GM21423 (cell line): ENCODE results near the gene GRB2.
"Not testable (repeated sequence)": the region's sequence is repeated elsewhere in the genome, so short reads cannot be mapped to it uniquely, and the experiment has no call there.

Experiments used
- ATAC-seq: cut with Tn5 transposase; IDR thresholded peaks from one replicate; pipeline ENCODE4 v1.9.1; 2021; ENCODE audit warnings: mild to moderate bottlenecking, moderate library complexity; ENCODE audit not compliant: unreplicated experiment

Gene GRB2

GRCh38 chr17:75288770-75289114, 116.7 kb downstream of the GRB2 start:
- no peak for ATAC-seq

- no peak for ATAC-seq
Observed at GRCh38 chr17:75288359-75288758, 117.1 kb downstream of the GRB2 start.

GRCh38 chr17:75287221-75287620, 118.3 kb downstream of the GRB2 start:
- no peak for ATAC-seq

GRCh38 chr17:75285123-75285522, 120.4 kb downstream of the GRB2 start:
- no peak for ATAC-seq

GRCh38 chr17:75280189-75280588, 125.3 kb downstream of the GRB2 start:
- ATAC-seq = not testable (repeated sequence)

- no peak for ATAC-seq
Observed at GRCh38 chr17:75277664-75278071, 127.8 kb downstream of the GRB2 start.

GRCh38 chr17:75273977-75274708, 131.3 kb downstream of the GRB2 start:
- ATAC-seq = no peak

GRCh38 chr17:75272848-75273184, 132.7 kb downstream of the GRB2 start:
- no peak for ATAC-seq

GRCh38 chr17:75271955-75272847, 133.3 kb downstream of the GRB2 start:
- no peak for ATAC-seq

GRCh38 chr17:75271233-75271954, 134.1 kb downstream of the GRB2 start:
- peak; percentile 59 for ATAC-seq

GRCh38 chr17:75270966-75271232, 134.6 kb downstream of the GRB2 start, which contains the start of gene MIF4GD:
Gene MIF4GD (minus strand): TSS chr17:75271231. CDS start chr17:75270195, 1,036 bp downstream.
- ATAC-seq = peak; percentile 15

- ATAC-seq = peak; percentile 29
Observed at GRCh38 chr17:75270218-75270965, 135.1 kb downstream of the GRB2 start.

- no peak for ATAC-seq
Observed at GRCh38 chr17:75269844-75270217, 135.6 kb downstream of the GRB2 start.
